NT2/D1 (cell line): ENCODE results near the gene CXCL14.

Experiments
- DNase-seq: peaks from one replicate; pipeline ENCODE4 v3.0.0-alpha.2; 2011; ENCODE audit warnings: low read depth, low spot score
- H3K27me3 ChIP-seq: 2 replicates; pipeline ENCODE4 v1.6.0; 2011; ENCODE audit warnings: mild to moderate bottlenecking; ENCODE audit not compliant: insufficient read length, insufficient read depth
- H3K36me3 ChIP-seq: 2 replicates; pipeline ENCODE4 v1.6.1; 2011; ENCODE audit warnings: mild to moderate bottlenecking, low read length, mixed read lengths; ENCODE audit not compliant: insufficient read depth, insufficient read length
- H3K4me1 ChIP-seq: 2 replicates; pipeline ENCODE4 v1.5.1; 2011; ENCODE audit not compliant: insufficient read depth, insufficient read length
- H3K4me3 ChIP-seq: 2 replicates; pipeline ENCODE4 v1.5.1; 2011; ENCODE audit warnings: low read depth; ENCODE audit not compliant: insufficient read length
- H3K9ac ChIP-seq: 2 replicates; pipeline ENCODE4 v1.6.0; 2011; ENCODE audit warnings: low read depth; ENCODE audit not compliant: insufficient read length
- H3K9me3 ChIP-seq: 2 replicates; pipeline ENCODE4 v1.5.1; 2011; ENCODE audit warnings: mild to moderate bottlenecking, low read length; ENCODE audit not compliant: insufficient read depth
- SUZ12 ChIP-seq: IDR thresholded peaks from 2 replicates; pipeline ENCODE4 v1.6.1; 2011; ENCODE audit not compliant: insufficient read length, insufficient read depth; ENCODE audit errors: extremely low read depth
- YY1 ChIP-seq: IDR thresholded peaks from 2 replicates; pipeline ENCODE4 v1.6.1; 2011; ENCODE audit not compliant: insufficient read length, insufficient read depth
- ZNF274 ChIP-seq: IDR thresholded peaks from 2 replicates; pipeline ENCODE4 v1.6.1; 2011; ENCODE audit warnings: mild to moderate bottlenecking, low read depth, low read length

The CXCL14 gene

DNA sequence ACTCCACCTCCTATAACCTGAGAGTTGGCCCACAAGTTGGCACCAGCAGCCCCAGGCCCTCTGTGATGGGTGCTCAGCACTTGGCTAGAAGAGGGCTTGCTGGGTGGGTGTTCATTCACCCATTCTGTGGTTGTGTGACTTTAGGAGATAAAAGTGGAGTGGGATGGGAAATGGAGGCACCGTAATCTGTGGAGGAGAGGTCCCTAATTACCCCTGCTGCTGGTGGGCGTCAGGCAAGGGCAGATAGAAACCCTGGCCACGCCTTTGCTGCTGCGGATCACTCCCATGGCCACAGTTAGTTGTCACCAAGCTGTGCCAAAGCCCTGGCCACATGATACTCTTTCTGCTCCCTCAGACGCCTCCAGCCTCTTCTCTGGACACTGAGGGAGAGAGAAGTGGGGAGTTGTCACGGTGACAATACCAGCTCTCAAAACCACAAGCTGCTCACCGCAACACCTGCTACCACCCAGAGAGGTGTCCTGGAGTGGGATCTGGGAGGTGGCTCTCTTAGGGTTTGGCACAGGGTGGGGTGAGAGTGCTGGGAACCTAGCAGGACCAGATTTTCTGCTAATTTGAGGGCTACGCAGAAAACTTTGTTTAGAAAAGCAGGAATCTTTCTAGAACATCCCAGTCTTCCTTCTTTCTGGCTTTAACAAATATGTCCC, 31.1 kb downstream of the CXCL14 start:
- TF ChIP-seq SUZ12 (no peak), YY1 (no peak), ZNF274 (no peak)
- Histone ChIP-seq H3K4me1 (peaks cover 8% of the 10 kb centered on the region), H3K9me3 (no peaks in the 10 kb centered on the region), H3K9ac (no peak overlapping the region), H3K36me3 (no peaks in the 10 kb centered on the region), H3K27me3 (peaks cover 94% of the 10 kb centered on the region), H3K4me3 (no peak overlapping the region)
- no peak for DNase-seq

DNA sequence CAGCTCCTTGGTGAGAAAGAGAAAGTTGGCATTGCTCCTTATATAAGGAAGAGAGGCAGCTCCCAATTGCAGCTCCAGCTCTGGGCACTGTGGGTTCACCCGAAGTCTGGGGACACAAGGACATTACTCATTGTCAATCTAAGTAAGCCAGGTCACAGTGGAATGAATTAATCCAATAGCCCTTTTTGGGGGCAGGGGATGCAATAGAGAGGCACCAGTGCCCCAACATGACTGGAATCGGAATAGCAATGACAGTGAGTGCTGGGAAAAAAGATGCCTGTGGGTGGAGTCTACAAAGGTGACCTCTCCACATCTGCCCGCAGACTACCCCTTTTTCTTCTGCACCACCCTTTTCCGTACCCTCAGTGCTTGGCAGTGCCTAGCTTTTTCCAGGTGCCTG, 31.9 kb downstream of the CXCL14 start:
- Histone ChIP-seq H3K9me3 (no peaks in the 10 kb centered on the region), H3K4me3 (no peak overlapping the region), H3K36me3 (no peaks in the 10 kb centered on the region), H3K9ac (no peak overlapping the region), H3K27me3 (peaks cover 98% of the 10 kb centered on the region), H3K4me1 (peaks cover 8% of the 10 kb centered on the region)
- no peak for TF ChIP-seq SUZ12
- TF ChIP-seq ZNF274, result no peak
- no peak for TF ChIP-seq YY1
- DNase-seq, result no peak

DNA sequence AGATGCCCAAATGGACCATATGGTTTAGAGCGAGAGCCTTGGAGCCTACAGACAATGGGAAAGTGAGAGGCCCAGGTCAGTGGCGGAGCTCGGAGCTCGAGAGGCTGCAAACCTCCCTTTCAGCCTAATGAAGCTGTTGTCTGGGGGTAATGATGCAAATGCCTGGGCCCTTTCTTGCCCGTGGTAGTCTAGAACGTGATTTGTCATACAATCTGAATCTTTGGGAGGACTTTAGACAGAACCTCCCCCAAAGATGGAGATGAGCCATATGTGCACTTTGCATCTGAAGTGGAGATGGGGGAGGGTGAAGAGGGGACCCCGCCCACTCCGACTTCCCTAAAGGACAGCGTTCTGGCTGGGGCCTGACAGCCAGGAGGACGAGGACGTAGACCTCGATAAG, 32.7 kb downstream of the CXCL14 start:
- TF ChIP-seq ZNF274, result no peak
- TF ChIP-seq YY1, result no peak
- no peak for TF ChIP-seq SUZ12
- Histone ChIP-seq H3K4me1 (peaks cover 8% of the 10 kb centered on the region), H3K4me3 (no peak overlapping the region), H3K27me3 (peaks cover 100% of the 10 kb centered on the region), H3K9ac (no peak overlapping the region), H3K36me3 (no peaks in the 10 kb centered on the region), H3K9me3 (no peaks in the 10 kb centered on the region)
- DNase-seq, result no peak

DNA sequence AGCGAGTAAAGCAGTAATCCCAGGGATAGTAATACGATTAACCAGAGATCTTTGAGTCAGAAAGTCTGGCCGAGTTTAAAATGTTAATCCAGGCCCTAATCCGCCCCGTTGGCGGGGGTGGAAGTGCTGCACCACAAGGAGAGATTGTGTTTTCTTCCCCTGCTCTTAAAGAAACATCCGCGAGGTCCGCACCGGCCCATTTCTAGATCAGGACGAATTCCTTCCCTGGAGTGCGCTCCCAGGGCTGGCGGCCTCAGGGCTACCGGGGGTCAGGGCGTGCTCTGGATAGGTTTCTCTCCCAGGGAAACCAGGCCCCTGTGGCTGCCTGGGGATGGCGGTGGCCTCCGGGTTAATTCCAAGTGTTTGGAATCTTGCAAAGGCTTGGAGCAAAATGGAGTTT, 33.7 kb downstream of the CXCL14 start:
- no peak for TF ChIP-seq YY1
- Histone ChIP-seq H3K9ac (no peak overlapping the region), H3K4me3 (no peak overlapping the region), H3K4me1 (peaks cover 8% of the 10 kb centered on the region), H3K9me3 (no peaks in the 10 kb centered on the region), H3K27me3 (peaks cover 100% of the 10 kb centered on the region), H3K36me3 (no peaks in the 10 kb centered on the region)
- no peak for DNase-seq

DNA sequence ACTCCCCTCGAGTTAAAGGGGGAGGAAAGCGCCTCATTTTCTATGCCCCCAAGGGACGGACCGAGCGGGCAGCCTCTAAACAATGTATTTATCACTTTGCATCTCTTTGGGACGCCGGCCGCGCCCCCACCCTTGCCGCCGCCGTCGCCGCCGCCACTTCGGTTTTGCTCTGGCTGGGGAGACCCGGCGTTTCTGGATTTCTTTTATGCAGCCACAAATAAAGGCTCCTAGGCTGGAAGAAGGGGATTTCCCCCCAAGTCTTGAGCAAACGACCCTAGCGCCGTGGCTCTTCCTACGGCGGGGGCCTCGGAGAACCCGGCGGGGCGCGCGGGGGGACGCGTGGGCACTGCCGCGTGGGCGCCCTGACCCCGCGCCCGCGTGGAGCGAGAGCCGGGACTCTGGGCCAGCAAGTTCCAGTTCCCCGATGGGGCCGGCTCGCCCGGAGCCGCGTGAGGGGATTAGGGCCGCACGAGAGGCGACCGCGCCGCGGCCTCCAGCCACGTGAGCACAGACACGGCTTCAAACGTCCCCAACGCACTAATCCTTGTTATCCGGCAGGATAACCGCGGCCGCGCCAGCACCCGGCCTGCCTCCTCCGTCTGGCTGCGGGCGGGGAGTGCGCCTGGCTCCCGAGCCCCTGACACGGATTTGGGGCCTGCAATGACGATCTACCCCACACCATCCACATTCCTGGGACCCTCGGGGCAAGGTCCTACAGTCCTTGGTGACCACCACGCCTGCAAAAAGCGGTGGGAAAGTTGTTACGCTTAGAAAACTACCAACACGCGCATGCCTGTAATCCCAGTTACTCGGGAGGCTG, 35.1 kb downstream of the CXCL14 start:
- Histone ChIP-seq H3K9ac (peak overlapping the region; percentile 56), H3K36me3 (no peaks in the 10 kb centered on the region), H3K27me3 (peaks cover 100% of the 10 kb centered on the region), H3K9me3 (peaks cover 2% of the 10 kb centered on the region; the same call in 1 of the 2 replicates), H3K4me1 (peaks cover 8% of the 10 kb centered on the region), H3K4me3 (peak overlapping the region; percentile 39)
- TF ChIP-seq SUZ12, result no peak
- no peak for TF ChIP-seq YY1
- no peak for TF ChIP-seq ZNF274
- DNase-seq, result no peak

DNA sequence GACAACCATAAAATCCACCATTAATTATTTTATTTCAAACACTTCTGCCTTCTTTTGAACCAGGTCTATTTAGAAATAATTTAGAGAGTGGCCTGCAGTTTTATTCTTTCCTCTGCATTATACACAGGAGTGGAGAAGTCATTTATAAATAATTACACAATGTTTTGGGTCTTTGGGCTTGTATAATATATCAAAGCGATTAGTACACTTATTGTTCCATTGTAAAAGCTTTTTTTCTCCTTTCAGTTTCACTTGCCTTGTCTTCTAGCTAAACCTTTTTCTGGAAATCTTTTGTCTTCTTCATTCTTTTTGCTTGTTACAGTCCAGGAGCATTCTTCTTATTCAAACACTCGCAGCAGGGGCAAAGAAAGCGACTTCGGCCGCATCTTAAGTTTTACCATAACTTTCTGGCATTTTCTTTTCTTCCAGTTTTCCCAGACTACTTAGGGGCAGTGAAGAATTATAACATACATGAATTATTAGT, 35.7 kb downstream of the CXCL14 start:
- TF ChIP-seq YY1 (no peak), ZNF274 (no peak), SUZ12 (no peak)
- peaks cover 8% of the 10 kb centered on the region for H3K4me1 ChIP-seq
- H3K27me3 ChIP-seq, result peaks cover 100% of the 10 kb centered on the region
- DNase-seq, result no peak
- no peak overlapping the region for H3K4me3 ChIP-seq
- H3K9me3 ChIP-seq, result peaks cover 8% of the 10 kb centered on the region; the same call in 1 of the 2 replicates
- H3K36me3 ChIP-seq, result no peaks in the 10 kb centered on the region
- H3K9ac ChIP-seq, result no peak overlapping the region

DNA sequence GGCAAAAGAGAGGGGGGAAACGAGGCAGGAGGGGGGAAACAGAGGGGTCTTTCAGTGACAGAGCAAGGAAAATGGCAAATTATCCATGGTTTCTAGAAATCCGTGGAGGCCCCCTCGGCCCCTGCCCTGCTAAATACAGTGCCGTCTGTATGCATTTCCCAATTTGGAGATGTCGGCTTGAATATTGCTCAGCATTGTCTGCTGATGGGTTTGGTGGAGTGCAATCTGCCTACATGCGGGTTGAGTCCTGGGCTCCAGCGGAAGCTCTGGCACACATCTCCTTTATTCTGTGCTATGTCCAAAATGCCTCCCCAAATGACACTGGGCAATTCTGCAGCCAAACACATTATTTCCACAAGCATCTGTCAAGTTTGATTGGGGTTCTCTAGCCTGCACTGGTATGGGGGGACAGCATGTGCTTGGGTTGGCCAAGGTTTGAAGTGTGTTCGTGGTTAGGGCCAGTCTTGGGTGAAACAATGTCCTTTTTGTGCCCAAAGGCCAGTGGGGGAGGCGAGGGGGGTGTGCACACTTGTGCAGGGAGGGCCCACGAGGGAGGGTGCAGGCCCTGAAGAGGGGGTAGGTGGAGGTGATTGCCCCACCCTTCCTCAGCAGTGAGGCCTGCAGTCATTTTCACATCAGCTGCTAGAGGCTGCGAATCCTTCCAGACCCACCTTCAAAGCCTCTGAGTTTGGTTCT, 36.8 kb downstream of the CXCL14 start:
- Histone ChIP-seq H3K4me3 (no peak overlapping the region), H3K36me3 (no peaks in the 10 kb centered on the region), H3K4me1 (peaks cover 8% of the 10 kb centered on the region), H3K27me3 (peaks cover 100% of the 10 kb centered on the region), H3K9me3 (peaks cover 18% of the 10 kb centered on the region; the same call in 1 of the 2 replicates), H3K9ac (no peak overlapping the region)
- no peak for TF ChIP-seq YY1
- no peak for TF ChIP-seq ZNF274
- TF ChIP-seq SUZ12, result no peak
- no peak for DNase-seq
